SK-N-SH (cell line): ENCODE data around the gene MS4A15. TPM values are rescaled to one million over a fixed set of nuclear protein-coding genes. Genes with fewer than 3 reads are reported as not detected.

Experiments used
- CTCF ChIA-PET: fragments of 300-600, 350-600 bp; formaldehyde crosslinking; extraction: SDS; loops from one replicate; lab custom pipeline; 2021; lab: Yijun Ruan, JAX
- POLR2A ChIA-PET: fragments of 350-600 bp; sonication (Branson Sonifier 250); formaldehyde crosslinking; extraction: SDS; loops from one replicate; lab custom pipeline; 2020; ENCODE audit warnings: antibody characterized with exemption, inconsistent platforms; lab: Yijun Ruan, JAX
- DNase-seq: peaks from one replicate; pipeline ENCODE4 v3.0.0; 2012
- H2AFZ ChIP-seq: fragments of 200-600 bp; sonication (generic); 2 replicates; pipeline ENCODE4 v1.8.1; 2016; ENCODE audit warnings: antibody characterized with exemption, mild to moderate bottlenecking, low read depth
- H3F3A ChIP-seq: fragments of 200-600 bp; sonication (generic); replicated peaks from 2 replicates; pipeline ENCODE3; 2016; ENCODE audit warnings: antibody characterized with exemption, mild to moderate bottlenecking; ENCODE audit not compliant: insufficient read depth
- H3K27ac ChIP-seq, 2 experiments: fragments of 200-500 bp in 1 of 2; fragments of 200-600 bp in 1 of 2; sonication (Bioruptor generic) in 1 of 2; sonication (generic), shearing (Covaris generic) in 1 of 2; 2 replicates each; pipeline versions ENCODE4 v1.5.1 to v1.6.1; 2014 to 2016; ENCODE audit warnings: low read depth in 2 of 2, inconsistent platforms in 1 of 2, low read length in 1 of 2, mild to moderate bottlenecking in 1 of 2, mixed read lengths in 1 of 2
- H3K27me3 ChIP-seq: fragments of 200-600 bp; sonication (generic), shearing (Covaris generic); 2 replicates; pipeline ENCODE4 v1.6.1; 2016; ENCODE audit warnings: mixed run types; ENCODE audit not compliant: insufficient read depth
- H3K36me3 ChIP-seq, 2 experiments: fragments of 200-500 bp in 1 of 2; fragments of 200-600 bp in 1 of 2; sonication (Bioruptor generic) in 1 of 2; sonication (generic) in 1 of 2; replicated peaks in 1 of 2; 2 replicates each; pipeline versions ENCODE3 to v1.5.1; 2014 to 2016; ENCODE audit warnings: low read length in 1 of 2, mild to moderate bottlenecking in 1 of 2; ENCODE audit not compliant: insufficient read depth in 2 of 2, control insufficient read depth in 1 of 2
- H3K4me1 ChIP-seq, 2 experiments: fragments of 200-500 bp in 1 of 2; fragments of 200-600 bp in 1 of 2; sonication (Bioruptor generic) in 1 of 2; sonication (generic), shearing (Covaris generic) in 1 of 2; 2 replicates each; pipeline versions ENCODE4 v1.5.1 to v1.6.1; 2014 to 2016; ENCODE audit warnings: low read depth in 1 of 2, low read length in 1 of 2, mixed run types in 1 of 2; ENCODE audit not compliant: insufficient read depth in 2 of 2, control insufficient read depth in 1 of 2
- H3K4me2 ChIP-seq: fragments of 200-600 bp; sonication (generic), shearing (Covaris generic); 2 replicates; pipeline ENCODE4 v1.6.1; 2017; ENCODE audit warnings: mixed run types
- H3K4me3 ChIP-seq, 2 experiments: fragments of 200-500 bp in 1 of 2; fragments of 200-600 bp in 1 of 2; sonication (Bioruptor generic) in 1 of 2; sonication (generic), shearing (Covaris generic) in 1 of 2; 2 replicates each; pipeline versions ENCODE4 v1.5.1 to v1.8.1; 2014 to 2016; ENCODE audit warnings: low read depth in 2 of 2, inconsistent platforms in 1 of 2, low read length in 1 of 2, mild to moderate bottlenecking in 1 of 2, mixed read lengths in 1 of 2, moderate library complexity in 1 of 2
- H3K79me2 ChIP-seq: fragments of 200-600 bp; sonication (generic); 2 replicates; pipeline ENCODE4 v1.8.1; 2017; ENCODE audit warnings: mild to moderate bottlenecking; ENCODE audit not compliant: insufficient read depth
- H3K9ac ChIP-seq: fragments of 200-600 bp; sonication (generic); 2 replicates; pipeline ENCODE4 v1.6.1; 2017; ENCODE audit warnings: mixed run types
- H3K9me2 ChIP-seq: fragments of 200-600 bp; sonication (generic); 2 replicates; pipeline ENCODE4 v1.6.1; 2017; ENCODE audit warnings: mixed run types
- H3K9me3 ChIP-seq: fragments of 200-600 bp; sonication (generic); 2 replicates; pipeline ENCODE4 v1.6.1; 2017; ENCODE audit warnings: mixed run types, mild to moderate bottlenecking, moderate library complexity
- H4K20me1 ChIP-seq: fragments of 200-600 bp; sonication (generic); 2 replicates; pipeline ENCODE4 v1.6.1; 2017; ENCODE audit warnings: mild to moderate bottlenecking, mixed run types; ENCODE audit not compliant: insufficient read depth
- CTCF ChIP-seq: fragments of 200-600 bp; sonication (generic); IDR thresholded peaks from 2 replicates; pipeline ENCODE4 v1.6.1; 2017; ENCODE audit warnings: antibody characterized with exemption, mild to moderate bottlenecking, moderate library complexity
- EP300 ChIP-seq, 2 experiments: IDR thresholded peaks; 2 replicates each; pipeline versions ENCODE4 v1.4.0 to v1.6.1; 2012; ENCODE audit warnings: borderline replicate concordance in 1 of 2, low read depth in 1 of 2, low read length in 1 of 2
- MAX ChIP-seq: IDR thresholded peaks from 2 replicates; pipeline ENCODE4 v1.4.0; 2012; ENCODE audit warnings: low read depth
- MEF2A ChIP-seq: IDR thresholded peaks from 2 replicates; pipeline ENCODE4 v1.4.0; 2012; ENCODE audit warnings: low read depth, borderline replicate concordance
- MXI1 ChIP-seq: IDR thresholded peaks from 2 replicates; pipeline ENCODE4 v1.6.1; 2012; ENCODE audit warnings: mild to moderate bottlenecking, low read depth, low read length, improper control_type of control experiment
- NFIC ChIP-seq: IDR thresholded peaks from 2 replicates; pipeline ENCODE4 v1.4.0; 2012; ENCODE audit warnings: borderline replicate concordance
- PBX3 ChIP-seq: IDR thresholded peaks from 2 replicates; pipeline ENCODE4; 2012
- POLR2AphosphoS5 ChIP-seq: IDR thresholded peaks from 2 replicates; pipeline ENCODE4 v1.6.1; 2012; ENCODE audit warnings: low read depth, low read length
- RXRA ChIP-seq: IDR thresholded peaks from 2 replicates; pipeline ENCODE4 v1.4.0; 2012; ENCODE audit warnings: low read depth, mild to moderate bottlenecking, borderline replicate concordance
- SIN3A ChIP-seq: IDR thresholded peaks from 2 replicates; pipeline ENCODE4 v1.6.1; 2012; ENCODE audit warnings: low read depth, mild to moderate bottlenecking, low read length, moderate library complexity, borderline replicate concordance
- SMC3 ChIP-seq: IDR thresholded peaks from 2 replicates; pipeline ENCODE4 v1.6.1; 2012; ENCODE audit warnings: low read depth, low read length, improper control_type of control experiment
- TAF1 ChIP-seq: IDR thresholded peaks from 2 replicates; pipeline ENCODE4 v1.6.1; 2012; ENCODE audit warnings: low read depth, mild to moderate bottlenecking, low read length, moderate library complexity, borderline replicate concordance
- USF1 ChIP-seq: IDR thresholded peaks from 2 replicates; pipeline ENCODE4 v1.4.0; 2012; ENCODE audit warnings: low read depth, borderline replicate concordance
- YY1 ChIP-seq: IDR thresholded peaks from 2 replicates; pipeline ENCODE4 v1.4.0; 2012; ENCODE audit warnings: low read depth, mild to moderate bottlenecking
- WGBS: methylation state at CpG from one replicate; pipeline ENCODE4 v1.1.6; 2017; ENCODE audit warnings: low lambda C conversion rate; 5-methylcytosine and 5-hydroxymethylcytosine counted together
- polyA plus RNA-seq, 3 experiments: library from polyadenylated mRNA; depleted of rRNA; stranded (reverse); fragments of >200 nt; gene quantifications; 2 replicates each; pipeline ENCODE4 v1.2.3, GENCODE V29; 2012

Gene MS4A15
- polyA plus RNA-seq, 1 of the 3 experiments (the other 2 are of a cell fraction): not detected

GRCh38 chr11:60734279-60734678, 22.4 kb upstream of the MS4A15 start:
- H3K27ac ChIP-seq: no peak overlapping the region
- TF ChIP-seq USF1 (no peak), SIN3A (no peak), EP300 (IDR thresholded peaks at IDR 0.05; ENCODE audit: borderline replicate concordance in 1 of 2, low read depth in 1 of 2, low read length in 1 of 2) (no peak), TAF1 (no peak), SMC3 (no peak), MAX (no peak), YY1 (no peak), MXI1 (no peak)
- no peaks in the 10 kb centered on the region for H3K4me1 ChIP-seq
- no peak for DNase-seq
- H3K36me3 ChIP-seq: no peaks in the 10 kb centered on the region
- H3K27me3 ChIP-seq: peaks cover 40% of the 10 kb centered on the region; the same call in 1 of the 2 replicates
- no peaks in the 10 kb centered on the region for H3K9me3 ChIP-seq
- no peaks in the 10 kb centered on the region for H3K79me2 ChIP-seq
- no peaks in the 10 kb centered on the region for H3F3A ChIP-seq
- CTCF ChIA-PET: no interaction called here
- no peak overlapping the region for H3K4me3 ChIP-seq
- H2AFZ ChIP-seq: no peak overlapping the region
- H3K4me2 ChIP-seq: no peak overlapping the region
- H4K20me1 ChIP-seq: no peaks in the 10 kb centered on the region
- POLR2A ChIA-PET: no interaction called here
- H3K9ac ChIP-seq: no peak overlapping the region
- H3K9me2 ChIP-seq: no peaks in the 10 kb centered on the region
- 26% methylated on average over 4 of the region's 4 CpGs for WGBS

GRCh38 chr11:60739114-60739513, 17.6 kb upstream of the MS4A15 start:
- Histone ChIP-seq H3K27me3 (peaks cover 22% of the 10 kb centered on the region; the same call in 1 of the 2 replicates), H3K4me1 (no peaks in the 10 kb centered on the region), H3K36me3 (no peaks in the 10 kb centered on the region), H3K9me3 (no peaks in the 10 kb centered on the region), H3F3A (no peaks in the 10 kb centered on the region), H3K79me2 (no peaks in the 10 kb centered on the region), H3K4me2 (no peak overlapping the region), H3K4me3 (no peak overlapping the region), H3K27ac (no peak overlapping the region), H3K9me2 (no peaks in the 10 kb centered on the region), H3K9ac (no peak overlapping the region), H4K20me1 (no peaks in the 10 kb centered on the region), H2AFZ (no peak overlapping the region)
- POLR2A ChIA-PET: no interaction called here
- WGBS: 15% methylated on average over 7 of the region's 7 CpGs
- no peak for DNase-seq
- CTCF ChIA-PET: interaction anchor here (0.6 to 1.4 kb wide), 3 partner anchors 19 to 740 kb away, joined by 3 read pairs; no protein-coding TSS in a partner anchor
- TF ChIP-seq CTCF (peak; percentile 15; the same call in 1 of the 2 replicates), PBX3 (no peak), MEF2A (no peak), NFIC (no peak), SIN3A (no peak), RXRA (no peak), TAF1 (no peak), POLR2AphosphoS5 (no peak)
